Stimulated activated CD8-positive, alpha-beta memory T cell treated with anti-CD3 and anti-CD28 coated beads, Interleukin-15, amount 100 ng/mL, for 24 hours (primary cell): ENCODE results near the gene CRYZL1.
A peak's percentile ranks its signal among the peaks of the same experiment; 100 is the strongest.
"Not testable (repeated sequence)": the region's sequence is repeated elsewhere in the genome, so short reads cannot be mapped to it uniquely, and the experiment has no call there.

Experiments
- DNase-seq: peaks from one replicate; pipeline ENCODE4 v3.0.0-alpha.2; 2020; ENCODE audit warnings: low read depth

The CRYZL1 gene

GRCh38 chr21:33641352-33642026 is at the start of gene CRYZL1:
TSS of gene CRYZL1 (minus strand) at chr21:33641741. CDS start at chr21:33631551, 10,190 bp downstream.
- DNase-seq = peak; percentile 96

DNA sequence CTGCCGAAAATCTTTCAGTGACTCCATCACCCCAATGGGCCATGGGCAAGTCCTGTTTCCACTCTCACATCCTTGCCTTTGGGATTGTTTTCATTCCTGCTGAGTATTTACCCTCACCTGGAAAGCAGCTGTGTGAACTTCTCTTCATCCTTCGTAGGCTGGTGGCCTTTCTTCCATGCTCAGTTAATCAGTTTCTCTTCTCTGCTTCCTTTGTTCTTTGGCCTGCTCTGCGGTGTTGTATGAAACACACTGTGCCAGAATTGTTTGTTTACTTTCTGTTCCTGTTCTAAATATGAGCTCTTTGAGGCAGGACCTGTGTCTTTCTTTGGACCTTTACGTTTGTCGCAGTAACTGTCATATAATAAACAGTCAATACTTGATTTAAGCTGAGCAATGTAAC is 49.3 kb upstream of the CRYZL1 start:
- no peak for DNase-seq

DNA sequence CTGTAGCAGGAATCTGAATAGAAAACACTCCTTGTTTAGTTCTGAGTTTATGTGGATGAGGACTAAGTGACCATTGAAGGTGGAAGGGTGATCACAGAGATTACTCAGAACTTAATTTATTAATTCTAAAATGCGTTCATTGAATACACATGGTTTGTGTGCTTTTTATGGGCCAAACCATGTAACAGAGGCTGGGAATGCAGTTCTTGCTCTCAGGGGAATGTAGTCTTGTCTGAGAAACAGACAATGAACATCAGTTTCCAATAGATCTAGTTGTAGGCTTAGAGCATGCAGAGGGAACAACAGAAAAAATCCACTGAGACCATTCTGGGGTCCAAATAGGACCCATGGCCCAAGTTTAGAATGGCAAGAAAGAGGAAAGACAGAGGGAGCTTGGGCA is 46.8 kb upstream of the CRYZL1 start:
- DNase-seq = no peak

DNA sequence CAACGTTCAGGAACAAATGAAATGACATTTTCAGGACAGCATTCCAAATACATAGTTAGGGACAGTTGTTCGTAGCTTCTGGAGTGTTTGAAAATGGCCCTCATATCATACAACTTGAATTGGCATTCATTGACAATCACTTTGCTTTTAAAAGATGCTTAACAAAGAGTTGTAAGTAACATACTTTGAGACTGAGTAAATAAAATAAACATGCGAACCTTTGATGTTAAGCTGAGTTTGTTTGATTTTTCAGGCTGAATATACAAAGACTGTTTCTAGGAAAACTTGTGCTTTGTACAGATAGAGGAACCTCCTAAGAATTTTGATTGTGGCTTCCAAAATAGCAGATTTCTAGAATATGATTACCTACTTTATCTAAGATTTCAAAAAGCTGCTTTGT is 46.1 kb upstream of the CRYZL1 start:
- no peak for DNase-seq

- DNase-seq = no peak
Observed at GRCh38 chr21:33686386-33686785, 44.8 kb upstream of the CRYZL1 start.

DNA sequence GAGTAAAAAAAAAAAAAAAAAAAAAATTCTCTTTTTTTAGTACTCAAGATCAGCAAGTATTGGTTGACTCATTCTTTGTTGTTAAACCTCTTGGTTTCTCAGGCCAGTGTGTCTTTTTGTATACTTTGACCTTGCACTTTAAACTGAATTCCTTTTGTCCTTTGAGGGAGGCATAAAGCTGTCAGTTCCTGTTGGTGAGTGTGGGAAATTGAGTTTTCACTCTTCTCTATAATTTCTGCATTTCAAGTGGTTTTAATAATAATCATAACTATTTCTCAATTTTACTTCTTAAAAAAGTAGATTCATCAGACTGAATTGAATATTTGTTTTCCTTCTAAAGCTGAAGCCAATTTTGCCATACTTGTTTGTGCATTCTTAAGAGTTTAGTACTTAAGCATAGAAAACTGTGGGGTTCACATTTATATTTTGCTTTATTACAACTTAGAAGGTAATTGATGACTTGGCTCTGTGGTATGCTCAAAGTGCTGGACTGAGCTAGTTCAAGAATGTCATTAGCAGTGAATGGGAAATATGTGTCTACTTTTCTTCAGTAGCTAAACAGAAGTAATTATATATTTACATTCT is 44.2 kb upstream of the CRYZL1 start:
- DNase-seq = no peak

GRCh38 chr21:33684923-33685560 is 43.5 kb upstream of the CRYZL1 start:
- DNase-seq = no peak

- DNase-seq = no peak
Observed at GRCh38 chr21:33684068-33684467, 42.5 kb upstream of the CRYZL1 start.

- no peak for DNase-seq
Observed at GRCh38 chr21:33682992-33683627, 41.6 kb upstream of the CRYZL1 start.

- no peak for DNase-seq
Observed at GRCh38 chr21:33680870-33681269, 39.3 kb upstream of the CRYZL1 start.

DNA sequence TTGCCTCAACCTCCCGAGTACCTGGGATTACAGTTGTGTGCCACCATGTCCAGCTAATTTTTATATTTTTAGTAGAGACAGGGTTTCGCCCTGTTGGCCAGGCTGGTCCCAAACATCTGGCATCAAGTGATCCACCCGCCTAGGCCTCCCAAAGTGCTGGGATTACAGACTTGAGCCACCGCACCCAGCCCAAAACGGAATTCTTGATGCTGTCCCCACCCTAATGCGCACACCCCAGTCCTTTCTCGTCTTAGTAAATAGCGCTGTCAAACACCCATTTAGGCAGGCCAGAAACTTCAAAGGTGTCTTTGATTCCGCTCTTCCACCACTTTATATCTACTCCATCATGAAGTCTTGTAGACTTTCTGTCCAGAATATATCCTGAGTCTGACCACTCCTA is 35.9 kb upstream of the CRYZL1 start:
- no peak for DNase-seq

DNA sequence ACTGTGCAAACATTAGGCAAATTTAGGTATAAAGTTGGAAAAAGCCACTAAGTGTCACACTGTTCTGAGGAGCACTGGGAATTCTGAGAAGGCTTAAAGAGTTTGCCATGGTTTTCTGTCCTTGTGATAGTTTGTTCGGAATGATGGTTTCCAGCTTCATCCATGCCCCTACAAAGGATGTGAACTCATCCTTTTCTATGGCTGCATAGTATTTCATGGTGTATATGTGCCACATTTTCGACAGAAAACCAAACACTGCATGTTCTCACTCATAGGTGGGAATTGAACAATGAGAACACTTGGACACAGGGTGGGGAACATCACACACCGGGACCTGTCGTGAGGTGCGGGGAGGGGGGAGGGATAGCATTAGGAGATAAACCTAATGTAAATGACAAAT is 35.1 kb upstream of the CRYZL1 start:
- DNase-seq = not testable (repeated sequence)

DNA sequence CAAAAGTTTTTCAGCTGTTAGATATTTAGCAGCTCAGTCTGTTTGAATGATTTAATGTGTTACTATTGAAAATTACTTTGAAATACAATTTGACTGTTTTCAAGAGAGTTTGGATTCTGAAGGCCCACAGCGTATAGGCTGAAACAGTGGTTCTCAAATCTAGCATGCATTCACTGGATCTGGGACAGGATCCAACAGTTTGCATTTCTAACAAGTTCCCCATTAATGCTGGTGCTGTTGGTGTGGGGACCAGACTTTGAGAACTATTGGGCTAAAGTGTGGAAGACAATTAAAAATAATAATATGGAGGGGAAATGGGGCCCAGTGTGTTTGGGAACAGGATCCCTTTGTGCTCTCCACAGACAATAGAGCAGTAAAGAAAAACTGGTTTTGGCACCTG is 32.7 kb upstream of the CRYZL1 start:
- DNase-seq = no peak

DNA sequence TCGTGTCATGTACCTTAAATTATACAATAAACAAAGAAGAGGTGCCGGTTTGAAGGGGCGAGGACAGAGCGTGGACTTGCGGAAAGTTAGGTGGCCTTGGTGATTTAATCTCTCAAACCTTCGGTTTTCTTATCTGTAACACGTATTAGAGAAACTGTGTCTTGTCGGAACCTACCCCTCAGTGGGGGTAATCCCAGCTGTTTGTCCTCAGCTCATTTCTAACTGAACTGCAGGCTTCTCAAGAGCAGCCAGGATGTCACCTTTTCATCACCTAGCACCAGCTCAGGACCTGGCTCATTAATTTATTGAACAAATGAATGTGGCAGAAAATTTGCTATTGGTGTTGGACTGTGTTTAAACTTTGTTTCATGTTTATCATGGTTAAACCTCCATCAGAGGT is 31.9 kb upstream of the CRYZL1 start:
- DNase-seq = no peak

- DNase-seq = no peak
Observed at GRCh38 chr21:33670076-33670978, 28.8 kb upstream of the CRYZL1 start.

DNA sequence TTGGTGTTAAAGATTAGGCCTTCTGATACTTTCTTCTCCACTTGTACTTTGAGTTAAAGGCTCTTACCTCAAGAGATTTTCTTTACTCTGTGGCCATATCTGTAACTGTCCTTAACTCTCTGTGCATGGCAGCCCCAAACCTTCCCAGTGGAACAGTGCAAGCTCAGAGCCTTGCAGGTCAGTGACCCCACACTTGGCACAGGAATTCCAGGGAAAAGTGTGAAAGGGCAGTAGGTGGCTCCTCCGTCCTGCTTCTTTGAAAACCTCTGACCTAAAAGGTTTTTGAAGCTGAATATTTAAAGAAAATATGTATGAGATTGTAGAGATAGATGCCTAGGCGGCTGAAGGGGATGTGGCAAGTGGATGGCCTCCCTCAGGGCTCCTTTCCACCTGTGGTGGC is 27.1 kb upstream of the CRYZL1 start:
- DNase-seq = no peak

DNA sequence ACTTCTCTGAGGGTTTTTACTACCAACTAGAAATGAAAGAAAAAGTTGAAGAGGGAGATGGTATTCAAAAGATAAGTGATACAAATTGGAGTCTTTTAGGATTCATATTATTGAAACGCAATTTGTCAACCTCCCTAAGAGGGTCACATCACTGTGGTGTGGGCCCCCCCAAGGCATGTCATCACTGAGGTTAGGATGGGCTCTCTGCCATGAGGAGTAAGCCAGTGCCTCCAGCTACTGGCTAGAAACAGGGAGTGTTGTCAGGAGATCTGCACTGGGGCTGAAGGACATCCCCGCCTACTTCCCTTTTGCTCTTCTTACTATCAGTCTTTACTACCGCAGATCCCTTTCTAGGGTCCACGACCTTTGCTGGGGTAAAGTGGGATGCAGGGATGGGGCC is 26.6 kb upstream of the CRYZL1 start:
- DNase-seq = no peak

GRCh38 chr21:33667636-33668035 is 26.1 kb upstream of the CRYZL1 start:
- DNase-seq = no peak

GRCh38 chr21:33666153-33666552 is 24.6 kb upstream of the CRYZL1 start:
- DNase-seq = no peak

DNA sequence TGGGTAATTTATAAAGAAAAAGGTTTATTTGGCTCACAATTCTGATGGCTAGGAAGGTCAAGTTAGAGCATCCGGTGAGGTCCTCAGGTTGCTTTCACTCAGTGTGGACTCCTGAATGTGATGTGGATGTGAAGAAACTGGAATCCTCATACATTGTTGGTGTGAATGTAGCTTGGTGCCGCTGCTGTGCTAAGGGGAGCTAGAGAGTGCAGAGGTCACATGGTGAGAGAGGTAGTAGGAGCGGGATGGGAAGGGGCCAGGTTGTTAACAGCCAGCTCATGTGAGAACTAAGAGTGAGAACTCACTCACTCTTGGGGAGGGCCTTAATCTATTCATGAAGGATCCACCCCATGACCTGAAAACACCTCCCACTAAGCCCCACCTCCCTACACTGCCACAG is 22.6 kb upstream of the CRYZL1 start:
- no peak for DNase-seq

- no peak for DNase-seq
Observed at GRCh38 chr21:33663241-33663640, 21.7 kb upstream of the CRYZL1 start.

DNA sequence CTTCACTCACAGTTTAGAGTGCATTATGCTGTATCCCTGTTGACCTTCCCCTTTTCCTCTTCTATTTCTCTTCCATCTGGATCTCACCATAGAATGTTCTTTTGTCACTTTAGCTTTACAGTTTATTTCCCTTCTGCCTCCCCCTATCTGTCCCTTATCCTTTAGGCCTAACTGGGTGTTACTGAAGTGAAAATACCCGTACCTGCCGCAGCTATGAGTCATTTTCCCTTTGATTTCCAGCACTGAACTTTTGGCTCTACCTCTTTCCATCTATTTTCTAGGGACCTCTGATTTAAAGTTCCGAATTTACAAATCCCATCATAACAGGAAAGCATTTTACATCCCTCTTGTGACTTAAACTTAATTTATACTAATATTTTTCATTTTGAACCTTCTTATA is 20.5 kb upstream of the CRYZL1 start:
- DNase-seq = no peak
